Measurements from ENCODE around the gene ARHGAP6.

The ARHGAP6 gene

DNA sequence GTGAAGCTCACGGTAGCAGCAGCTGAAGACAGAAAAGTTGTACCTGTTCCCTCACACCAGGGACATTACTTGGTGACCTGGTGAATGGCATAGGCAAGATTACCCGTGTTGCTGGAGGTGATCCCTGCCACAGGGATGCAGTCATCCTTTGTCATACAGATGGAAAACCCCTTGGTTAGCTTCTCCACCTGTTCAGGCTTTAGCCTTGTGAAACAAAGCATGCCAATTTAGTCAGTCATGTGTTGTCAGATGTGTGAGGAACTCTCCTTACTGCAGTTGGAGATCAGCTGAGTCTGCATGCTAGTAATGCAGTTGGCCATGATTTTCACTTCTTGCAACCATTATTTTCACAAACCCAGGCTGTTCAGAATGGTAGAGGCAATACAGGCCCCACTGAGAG lies 331.6 kb downstream of the ARHGAP6 start:
- Mint-ChIP-seq H3K4me3 (no peak overlapping the region), H3K4me1 (ENCODE audit: low read depth in 2 of 2) (no peaks in the 10 kb centered on the region), H3K27ac (no peak overlapping the region), H3K36me3 (ENCODE audit: insufficient read depth) (no peaks in the 10 kb centered on the region), H3K27me3 (peaks cover 0 to 7% of the 10 kb centered on the region in 2 donors), H3K9me3 (no peaks in the 10 kb centered on the region)
- ATAC-seq (replicated peaks) (no peak), DNase-seq (no peak)

DNA sequence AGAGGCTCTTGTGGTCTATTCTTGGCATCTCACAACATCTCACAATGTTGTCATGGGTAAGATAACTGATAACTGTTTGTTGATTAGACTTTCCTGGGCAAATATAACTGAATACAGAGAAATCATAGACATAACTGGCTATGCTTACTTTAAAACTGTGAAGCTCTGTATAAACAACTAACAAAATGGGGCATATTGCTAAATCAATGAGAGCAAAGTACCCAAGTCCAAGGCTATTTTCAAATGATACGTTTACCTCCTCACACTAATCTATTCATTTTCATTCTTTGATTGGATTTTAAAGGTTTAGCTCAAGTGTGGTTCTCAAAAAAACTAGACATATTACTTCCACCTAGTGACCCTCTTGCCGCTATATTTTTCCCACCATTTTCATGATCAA lies 333.9 kb downstream of the ARHGAP6 start:
- no peak for ATAC-seq (replicated peaks)
- H3K9me3 Mint-ChIP-seq = no peaks in the 10 kb centered on the region

DNA sequence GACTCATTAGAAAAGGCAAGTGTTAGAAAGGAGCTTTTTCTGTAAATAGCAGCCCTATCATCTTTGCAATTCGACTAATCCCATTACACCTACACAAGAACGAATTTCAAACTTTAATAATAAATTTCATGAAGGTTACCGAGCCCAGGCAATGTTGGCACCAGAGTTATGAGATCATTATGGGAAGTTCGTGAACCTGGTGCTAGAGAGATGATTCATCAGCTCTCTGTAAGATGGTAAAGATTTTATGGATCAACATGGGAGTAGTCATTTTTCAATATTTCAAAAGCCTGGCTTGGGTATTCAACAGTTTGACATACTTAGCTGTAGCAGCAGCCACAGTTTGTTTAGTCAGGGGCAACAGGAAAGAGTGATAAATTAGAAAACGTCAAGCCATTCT lies 336.7 kb downstream of the ARHGAP6 start:
- ATAC-seq (replicated peaks) = no peak
- no peaks in the 10 kb centered on the region for H3K4me1 Mint-ChIP-seq (ENCODE audit: low read depth in 2 of 2)
- H3K27me3 Mint-ChIP-seq = no peaks in the 10 kb centered on the region
- no peaks in the 10 kb centered on the region for H3K9me3 Mint-ChIP-seq
- H3K27ac Mint-ChIP-seq = no peak overlapping the region
- no peaks in the 10 kb centered on the region for H3K36me3 Mint-ChIP-seq (ENCODE audit: insufficient read depth)
- no peak overlapping the region for H3K4me3 Mint-ChIP-seq
- no peak for DNase-seq

More for the DNA sequence above, 333.9 kb downstream of the ARHGAP6 start:
- Mint-ChIP-seq H3K27ac (no peak overlapping the region), H3K36me3 (ENCODE audit: insufficient read depth) (no peaks in the 10 kb centered on the region), H3K4me1 (ENCODE audit: low read depth in 2 of 2) (no peaks in the 10 kb centered on the region), H3K4me3 (no peak overlapping the region), H3K27me3 (no peaks in the 10 kb centered on the region)
- no peak for DNase-seq

DNA sequence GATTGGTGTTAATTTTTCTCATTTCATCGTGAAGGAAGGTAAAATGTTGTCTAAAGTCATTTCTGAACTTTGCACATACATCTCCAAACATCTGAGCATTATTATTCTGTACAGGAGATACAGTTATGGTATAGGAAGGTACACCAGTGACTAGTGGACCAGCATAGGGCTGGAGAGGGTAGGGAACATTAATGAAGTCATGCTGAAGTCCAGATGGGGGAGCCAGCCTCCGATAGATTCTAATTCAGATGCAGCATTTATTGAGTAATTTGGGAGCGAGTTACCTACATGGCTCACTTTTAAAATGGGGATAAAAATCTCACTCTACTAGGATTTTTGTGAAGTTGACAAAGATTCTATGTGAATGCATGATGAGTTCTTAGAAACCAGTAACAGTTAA lies 337.6 kb downstream of the ARHGAP6 start:
- Mint-ChIP-seq H3K27me3 (no peaks in the 10 kb centered on the region), H3K9me3 (no peaks in the 10 kb centered on the region), H3K4me1 (ENCODE audit: low read depth in 2 of 2) (no peaks in the 10 kb centered on the region), H3K27ac (no peak overlapping the region), H3K36me3 (ENCODE audit: insufficient read depth) (no peaks in the 10 kb centered on the region), H3K4me3 (no peak overlapping the region)
- no peak for DNase-seq
- ATAC-seq (replicated peaks) = no peak

DNA sequence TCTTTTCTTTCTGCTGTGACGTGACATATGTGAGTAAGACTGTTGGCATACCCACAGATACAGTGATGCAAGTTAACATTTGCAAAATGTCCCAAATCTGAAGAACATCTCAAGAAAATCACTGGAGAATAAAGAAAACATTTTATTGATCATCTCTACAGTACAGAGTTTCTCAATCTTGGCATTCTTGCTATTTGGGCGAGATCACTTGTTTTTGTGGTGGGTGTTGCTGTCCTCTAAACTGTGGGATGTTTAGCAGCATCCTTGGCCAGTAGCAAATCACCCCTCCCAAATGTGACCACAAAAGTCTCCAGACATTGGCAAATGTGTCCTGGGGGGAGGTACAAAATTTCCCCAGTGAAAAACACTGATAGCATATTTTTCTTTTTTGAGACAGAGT lies 343.7 kb downstream of the ARHGAP6 start:
- ATAC-seq (replicated peaks) (no peak), DNase-seq (no peak)
- no peaks in the 10 kb centered on the region for H3K27me3 Mint-ChIP-seq
- no peaks in the 10 kb centered on the region for H3K36me3 Mint-ChIP-seq (ENCODE audit: insufficient read depth)
- H3K4me1 Mint-ChIP-seq (ENCODE audit: low read depth in 2 of 2) = no peaks in the 10 kb centered on the region
- H3K27ac Mint-ChIP-seq = no peak overlapping the region
- H3K9me3 Mint-ChIP-seq = no peaks in the 10 kb centered on the region
- no peak overlapping the region for H3K4me3 Mint-ChIP-seq

DNA sequence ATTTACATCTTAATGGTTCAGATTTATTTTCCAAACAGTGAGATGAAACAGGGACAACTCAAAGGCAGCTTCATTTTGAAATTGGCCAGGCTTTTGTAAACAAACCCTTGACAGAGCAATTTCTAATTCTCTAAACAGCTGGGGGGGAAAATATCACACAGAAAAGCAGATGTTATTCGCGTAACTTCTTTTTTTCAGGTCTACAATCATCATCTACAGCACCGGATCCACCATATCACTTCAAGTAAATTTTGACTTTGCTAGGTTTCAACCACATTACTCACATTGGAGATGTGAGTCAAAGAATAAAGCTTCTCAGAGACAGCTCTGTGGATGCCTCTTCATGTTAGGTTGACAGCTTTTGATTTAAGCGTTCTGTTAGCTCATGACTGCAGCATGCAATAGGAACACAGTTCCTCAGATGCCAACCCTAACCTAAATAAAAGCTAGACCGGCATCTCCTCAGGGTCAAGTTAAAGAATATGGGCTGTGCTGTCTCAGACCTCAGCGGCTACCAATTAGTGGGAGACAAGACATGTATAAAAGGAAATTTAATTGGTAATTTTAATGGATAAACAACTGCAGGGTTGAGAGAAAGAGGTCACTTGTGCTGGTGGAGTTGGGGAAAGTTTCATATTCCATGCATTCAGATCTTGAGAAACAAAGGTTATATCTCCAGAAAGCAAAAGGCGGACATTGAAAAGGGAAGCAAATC lies 345.8 kb downstream of the ARHGAP6 start:
- ATAC-seq (replicated peaks) (no peak), DNase-seq (no peak)
- H3K27me3 Mint-ChIP-seq = no peaks in the 10 kb centered on the region
- no peak overlapping the region for H3K4me3 Mint-ChIP-seq
- H3K36me3 Mint-ChIP-seq (ENCODE audit: insufficient read depth) = no peaks in the 10 kb centered on the region
- no peaks in the 10 kb centered on the region for H3K9me3 Mint-ChIP-seq
- H3K4me1 Mint-ChIP-seq (ENCODE audit: low read depth in 2 of 2) = no peaks in the 10 kb centered on the region
- H3K27ac Mint-ChIP-seq = no peak overlapping the region

DNA sequence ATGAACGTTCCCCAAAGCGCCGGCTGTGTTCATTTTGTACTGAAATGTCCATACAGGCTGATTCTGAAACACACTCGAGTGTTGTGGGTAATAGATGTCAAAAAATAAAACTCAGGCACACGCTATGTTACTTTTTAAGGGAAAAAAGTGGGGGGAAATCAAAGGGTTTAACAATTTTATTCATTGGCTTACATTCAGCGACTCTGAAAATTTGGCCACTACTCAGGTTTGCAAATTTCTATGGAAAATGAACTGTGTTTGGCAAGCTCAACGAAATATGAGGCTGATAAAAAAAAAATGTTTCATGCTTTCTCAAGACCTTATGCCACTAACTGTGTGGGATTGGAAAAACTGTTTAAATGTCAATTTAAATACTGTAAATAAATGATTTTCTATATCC lies 354.0 kb downstream of the ARHGAP6 start:
- Mint-ChIP-seq H3K4me3 (no peak overlapping the region), H3K4me1 (ENCODE audit: low read depth in 2 of 2) (no peaks in the 10 kb centered on the region), H3K9me3 (no peaks in the 10 kb centered on the region), H3K27ac (no peak overlapping the region), H3K36me3 (ENCODE audit: insufficient read depth) (no peaks in the 10 kb centered on the region), H3K27me3 (no peaks in the 10 kb centered on the region)
- DNase-seq (no peak), ATAC-seq (replicated peaks) (no peak)

DNA sequence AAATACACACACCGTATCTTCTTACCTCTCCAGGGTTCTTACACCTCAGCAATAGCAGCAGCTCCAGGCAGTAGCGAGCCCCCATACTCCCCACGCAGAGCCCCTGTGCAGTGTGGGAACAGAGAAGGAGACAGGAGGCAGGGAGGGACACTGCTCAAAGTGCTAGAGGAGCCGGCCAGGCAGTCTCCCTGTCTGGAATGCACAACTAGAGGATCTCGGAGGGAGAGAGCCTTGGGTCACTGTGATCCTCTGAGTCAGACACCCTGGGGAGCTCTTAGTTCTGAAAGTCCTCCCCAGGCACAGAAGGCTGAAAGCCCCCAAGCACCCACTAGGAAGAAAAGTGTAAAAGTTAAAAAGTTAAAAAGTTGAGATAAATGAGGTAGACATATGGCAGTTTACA lies 356.5 kb downstream of the ARHGAP6 start:
- H3K36me3 Mint-ChIP-seq (ENCODE audit: insufficient read depth) = no peaks in the 10 kb centered on the region
- no peak overlapping the region for H3K4me3 Mint-ChIP-seq
- H3K27me3 Mint-ChIP-seq = no peaks in the 10 kb centered on the region
- ATAC-seq (replicated peaks) (no peak), DNase-seq (no peak)
- H3K9me3 Mint-ChIP-seq = no peaks in the 10 kb centered on the region
- H3K4me1 Mint-ChIP-seq (ENCODE audit: low read depth in 2 of 2) = no peaks in the 10 kb centered on the region
- no peak overlapping the region for H3K27ac Mint-ChIP-seq

DNA sequence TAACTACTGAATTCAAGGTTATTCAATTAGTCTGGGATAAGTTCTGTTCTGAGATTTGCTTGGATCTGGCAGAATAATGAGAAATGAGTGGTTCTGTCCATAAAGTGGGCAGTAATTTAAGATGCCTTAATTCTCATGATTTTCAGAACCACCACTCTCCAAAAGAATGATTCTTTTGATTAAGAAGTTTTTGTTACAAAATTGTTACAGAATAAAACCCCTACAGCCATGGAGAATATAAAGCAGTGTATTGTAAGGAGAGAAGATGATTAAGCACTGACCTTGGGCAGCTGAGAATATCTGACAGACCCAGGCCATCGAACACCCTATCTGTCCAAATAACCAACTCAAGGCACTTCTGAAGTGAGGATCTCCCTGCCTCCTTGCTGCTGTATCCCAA lies 360.1 kb downstream of the ARHGAP6 start:
- Mint-ChIP-seq H3K4me1 (ENCODE audit: low read depth in 2 of 2) (no peaks in the 10 kb centered on the region), H3K27ac (no peak overlapping the region), H3K9me3 (no peaks in the 10 kb centered on the region), H3K36me3 (ENCODE audit: insufficient read depth) (no peaks in the 10 kb centered on the region), H3K4me3 (no peak overlapping the region), H3K27me3 (no peaks in the 10 kb centered on the region)
- DNase-seq (no peak), ATAC-seq (replicated peaks) (no peak)

DNA sequence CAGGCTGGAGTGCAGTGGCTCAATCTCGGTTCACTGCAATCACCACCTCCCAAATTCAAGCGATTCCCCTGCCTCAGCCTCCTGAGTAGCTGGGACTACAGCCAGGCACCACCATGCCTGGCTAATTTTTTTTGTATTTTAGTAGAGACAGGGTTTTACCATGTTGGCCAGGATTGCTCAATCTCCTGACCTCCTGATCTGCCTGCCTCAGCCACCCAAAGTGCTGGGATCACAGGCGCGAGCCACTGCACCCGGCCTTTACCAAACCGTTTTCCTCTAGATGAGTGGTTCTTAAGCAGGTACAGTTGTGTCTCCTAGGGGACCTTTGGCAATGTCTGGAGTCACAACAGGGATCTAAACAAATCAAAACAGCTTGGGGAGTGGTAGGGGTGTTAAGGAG lies 360.9 kb downstream of the ARHGAP6 start:
- H3K4me1 Mint-ChIP-seq (ENCODE audit: low read depth in 2 of 2) = no peaks in the 10 kb centered on the region
- H3K27ac Mint-ChIP-seq = no peak overlapping the region
- no peaks in the 10 kb centered on the region for H3K36me3 Mint-ChIP-seq (ENCODE audit: insufficient read depth)
- H3K9me3 Mint-ChIP-seq = no peaks in the 10 kb centered on the region
- ATAC-seq (replicated peaks) = no peak
- DNase-seq = no peak
- no peaks in the 10 kb centered on the region for H3K27me3 Mint-ChIP-seq
- H3K4me3 Mint-ChIP-seq = no peak overlapping the region

DNA sequence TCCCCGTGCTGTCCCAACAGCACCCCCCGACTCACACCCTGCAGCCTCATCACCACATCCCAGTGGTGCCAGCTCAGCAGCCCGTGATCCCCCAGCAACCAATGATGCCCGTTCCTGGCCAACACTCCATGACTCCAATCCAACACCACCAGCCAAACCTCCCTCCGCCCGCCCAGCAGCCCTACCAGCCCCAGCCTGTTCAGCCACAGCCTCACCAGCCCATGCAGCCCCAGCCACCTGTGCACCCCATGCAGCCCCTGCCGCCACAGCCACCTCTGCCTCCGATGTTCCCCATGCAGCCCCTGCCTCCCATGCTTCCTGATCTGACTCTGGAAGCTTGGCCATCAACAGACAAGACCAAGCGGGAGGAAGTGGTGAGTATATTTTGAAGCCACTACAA lies 367.1 kb downstream of the ARHGAP6 start:
- H3K27ac Mint-ChIP-seq = no peak overlapping the region
- H3K36me3 Mint-ChIP-seq (ENCODE audit: insufficient read depth) = no peaks in the 10 kb centered on the region
- no peaks in the 10 kb centered on the region for H3K4me1 Mint-ChIP-seq (ENCODE audit: low read depth in 2 of 2)
- ATAC-seq (replicated peaks) (no peak), DNase-seq (no peak)
- H3K4me3 Mint-ChIP-seq = no peak overlapping the region
- H3K27me3 Mint-ChIP-seq = no peaks in the 10 kb centered on the region
- peaks cover 0 to 4% of the 10 kb centered on the region in 2 donors for H3K9me3 Mint-ChIP-seq

DNA sequence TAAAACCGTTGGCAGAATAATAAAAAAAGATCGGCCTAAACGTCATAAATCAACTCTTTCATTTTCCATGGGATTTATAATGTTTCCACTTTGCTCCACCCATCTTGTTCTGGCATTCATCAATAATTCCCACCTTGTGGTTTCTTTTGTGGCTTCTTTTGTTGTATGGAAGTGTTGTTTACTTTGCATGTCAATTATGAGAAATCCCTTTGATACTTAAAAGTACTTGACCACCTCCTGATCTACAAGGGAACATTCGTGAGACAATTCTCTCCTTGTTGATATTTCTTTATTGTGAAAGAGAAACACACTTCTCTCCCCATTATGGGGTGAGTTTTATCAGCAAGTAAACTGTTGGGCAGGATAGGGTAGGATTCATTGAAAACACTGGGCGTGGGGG lies 369.7 kb downstream of the ARHGAP6 start:
- no peak for DNase-seq

DNA sequence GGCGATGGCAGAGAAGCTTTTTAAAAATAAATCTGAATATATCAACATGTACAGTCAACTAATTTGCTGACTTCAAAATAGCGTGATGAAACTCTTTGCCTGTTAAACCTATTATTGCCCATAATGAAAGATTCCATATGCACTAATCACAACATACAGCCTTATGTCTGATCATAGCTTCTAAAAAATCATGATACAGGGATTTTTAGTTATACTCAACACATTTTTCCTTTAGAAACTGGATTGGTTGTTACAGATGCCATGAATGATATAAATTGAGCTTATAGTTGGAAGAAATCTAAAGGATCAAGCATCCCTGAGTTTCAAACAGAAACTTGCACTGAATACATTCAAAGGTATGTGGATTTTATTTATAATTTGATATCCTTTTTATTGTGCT lies 372.6 kb downstream of the ARHGAP6 start, which contains the start of gene AMELX:
Gene AMELX (plus strand): TSS at position 301 of the 400 bp plus-strand sequence. CDS start 1,376 bp downstream, outside the sequence.
- Mint-ChIP-seq H3K27me3 (no peaks in the 10 kb centered on the region), H3K36me3 (ENCODE audit: insufficient read depth) (no peaks in the 10 kb centered on the region), H3K4me3 (no peak within 1 kb of the TSS), H3K4me1 (ENCODE audit: low read depth in 2 of 2) (no peaks in the 10 kb centered on the region), H3K27ac (no peak within 1 kb of the TSS), H3K9me3 (no peaks in the 10 kb centered on the region)
- no peak for ATAC-seq (replicated peaks)
- no peak for DNase-seq

More for the DNA sequence above, 369.7 kb downstream of the ARHGAP6 start:
- H3K9me3 Mint-ChIP-seq = peaks cover 0 to 4% of the 10 kb centered on the region in 2 donors
- no peak for ATAC-seq (replicated peaks)
- H3K36me3 Mint-ChIP-seq (ENCODE audit: insufficient read depth) = no peaks in the 10 kb centered on the region
- H3K27ac Mint-ChIP-seq = no peak overlapping the region
- H3K4me1 Mint-ChIP-seq (ENCODE audit: low read depth in 2 of 2) = no peaks in the 10 kb centered on the region
- no peak overlapping the region for H3K4me3 Mint-ChIP-seq
- no peaks in the 10 kb centered on the region for H3K27me3 Mint-ChIP-seq

DNA sequence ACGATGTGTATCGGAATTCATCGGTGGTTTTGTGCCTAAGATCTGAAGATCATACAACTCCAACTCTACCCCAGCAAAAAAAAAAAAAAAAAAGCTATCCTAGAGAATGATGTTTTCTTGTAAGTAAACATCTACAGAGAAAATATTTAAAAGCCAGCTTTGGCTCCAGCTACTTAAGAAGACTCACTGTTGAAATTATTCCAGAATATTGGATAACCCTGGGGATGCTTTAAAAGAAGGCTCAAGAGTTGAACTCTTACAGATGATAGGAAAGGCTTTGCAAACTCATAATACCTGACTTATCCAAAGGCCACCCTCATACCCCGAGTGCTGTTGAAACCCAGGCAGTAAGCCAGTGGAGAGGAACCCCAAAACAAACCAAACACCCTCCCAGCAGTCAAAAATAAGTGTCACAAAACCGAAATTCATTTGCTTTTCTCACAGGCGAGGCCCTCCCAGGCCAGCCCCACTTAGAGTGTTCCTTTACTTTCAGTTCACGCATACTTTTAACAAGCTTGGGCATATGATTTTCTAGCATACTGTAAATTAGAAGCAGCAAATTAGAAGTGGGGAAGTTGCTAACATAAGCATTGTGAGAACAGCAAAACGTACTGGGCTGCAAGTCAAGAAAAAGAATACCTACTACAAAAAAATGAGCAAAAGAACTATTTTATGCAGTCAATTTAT lies 375.2 kb downstream of the ARHGAP6 start:
- Mint-ChIP-seq H3K36me3 (ENCODE audit: insufficient read depth) (no peaks in the 10 kb centered on the region), H3K4me1 (ENCODE audit: low read depth in 2 of 2) (no peaks in the 10 kb centered on the region), H3K27ac (no peak overlapping the region), H3K27me3 (no peaks in the 10 kb centered on the region), H3K9me3 (no peaks in the 10 kb centered on the region), H3K4me3 (no peak overlapping the region)
- ATAC-seq (replicated peaks) (no peak), DNase-seq (no peak)

Data from effector memory CD8-positive, alpha-beta T cell (primary cell).